ENCODE measurements around the gene KIAA1671. TPM values are rescaled to one million over a fixed set of nuclear protein-coding genes. Genes with fewer than 3 reads are reported as not detected.

The KIAA1671 gene
- total RNA-seq, 1 experiment from 2014 or later = 7.7 TPM

DNA sequence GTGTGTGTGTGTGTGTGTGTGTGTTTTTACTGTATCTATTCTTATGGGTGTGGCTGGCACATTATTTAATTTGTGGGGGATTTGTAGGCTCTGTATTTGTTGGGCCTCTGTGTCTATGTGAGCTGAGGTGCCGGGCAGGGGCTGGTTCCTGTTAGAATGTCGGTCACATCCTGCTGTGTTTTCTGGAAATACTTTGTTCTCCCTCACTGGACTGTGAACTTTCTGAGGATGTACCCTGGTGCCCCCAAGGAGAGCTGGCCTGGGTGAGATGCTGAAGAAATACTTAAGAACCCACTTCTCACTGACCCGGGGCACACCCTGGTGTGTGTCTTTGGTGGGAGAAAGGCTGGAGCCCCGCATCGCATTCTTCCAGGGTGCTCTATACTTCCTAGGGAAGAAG lies 28.6 kb downstream of the KIAA1671 start:
- no peak for DNase-seq (ENCODE audit: low read depth)

GRCh38 chr22:24981656-24982055 lies 29.1 kb downstream of the KIAA1671 start:
- no peak for DNase-seq (ENCODE audit: low read depth)

GRCh38 chr22:24982301-24983056 lies 30.0 kb downstream of the KIAA1671 start:
- DNase-seq (ENCODE audit: low read depth) = no peak

- no peak for DNase-seq (ENCODE audit: low read depth)
Measured at GRCh38 chr22:24983151-24983550, 30.6 kb downstream of the KIAA1671 start.

- DNase-seq (ENCODE audit: low read depth) = no peak
Measured at GRCh38 chr22:24984122-24984521, 31.6 kb downstream of the KIAA1671 start.

- DNase-seq (ENCODE audit: low read depth) = peak; percentile 97
Measured at GRCh38 chr22:24985826-24986214, 33.3 kb downstream of the KIAA1671 start.

GRCh38 chr22:24986816-24987215 lies 34.3 kb downstream of the KIAA1671 start:
- DNase-seq (ENCODE audit: low read depth) = no peak

DNA sequence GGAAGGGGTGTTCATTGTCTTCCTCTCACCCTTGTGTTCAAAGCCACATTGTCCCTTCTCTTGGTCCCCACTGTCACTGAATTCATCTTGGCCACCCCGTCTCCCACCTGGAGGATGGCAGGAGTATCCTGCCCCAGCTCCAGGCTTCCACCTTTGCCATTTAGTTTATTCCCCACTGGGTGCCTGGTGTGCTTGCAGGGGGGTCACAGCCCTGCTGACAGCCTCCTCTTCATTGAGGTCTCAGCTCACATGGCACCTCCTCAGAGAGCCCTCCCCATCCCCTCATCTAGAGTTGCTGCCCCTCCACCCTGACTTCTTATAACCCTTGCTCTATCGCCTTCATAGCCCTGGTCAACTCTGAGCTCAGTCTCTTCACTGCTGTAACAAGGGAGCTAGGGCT lies 36.6 kb downstream of the KIAA1671 start:
- DNase-seq (ENCODE audit: low read depth) = no peak

DNA sequence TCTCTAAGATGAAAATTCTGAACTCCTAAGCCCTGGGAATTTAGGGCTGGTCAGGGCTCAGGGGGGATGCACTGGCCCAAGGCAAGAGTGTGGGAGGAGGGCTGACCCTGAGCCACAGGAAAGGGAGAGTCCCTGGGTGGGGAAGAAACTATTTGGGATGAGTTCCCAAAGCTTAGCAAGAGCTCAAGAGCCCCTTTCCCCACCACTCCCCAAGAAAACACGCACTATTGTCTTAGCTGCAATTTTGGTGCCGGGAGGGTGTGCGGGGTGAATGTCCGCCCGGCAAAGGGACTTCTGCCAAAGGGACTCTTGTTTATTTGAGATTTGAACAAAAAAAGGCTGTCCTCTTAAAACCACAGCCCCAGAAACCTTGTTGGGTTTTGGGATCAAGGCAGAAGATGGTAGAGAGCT lies 37.0 kb downstream of the KIAA1671 start:
- peak; percentile 35 for DNase-seq (ENCODE audit: low read depth)

GRCh38 chr22:24990344-24990905 lies 37.9 kb downstream of the KIAA1671 start:
- no peak for DNase-seq (ENCODE audit: low read depth)

DNA sequence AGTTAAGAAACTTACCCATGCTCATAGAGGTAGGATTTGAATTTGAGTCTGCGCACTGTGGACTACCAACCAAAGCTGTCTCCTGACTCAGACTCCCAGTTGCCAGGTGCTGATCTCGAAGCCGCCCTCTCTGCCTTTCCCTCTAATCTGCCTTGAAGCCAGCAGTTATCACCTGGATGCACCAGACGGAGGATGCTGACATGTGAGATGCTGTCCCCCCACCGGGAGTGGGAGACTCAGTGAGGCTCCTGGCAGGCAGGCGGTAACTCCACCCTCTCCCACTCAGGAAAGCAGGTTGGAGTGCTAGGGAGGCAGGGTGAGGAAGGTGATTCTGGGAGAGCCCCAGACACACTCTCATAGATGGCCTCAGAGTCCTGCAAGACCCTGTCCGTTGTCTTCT lies 40.4 kb downstream of the KIAA1671 start:
- no peak for DNase-seq (ENCODE audit: low read depth)

DNA sequence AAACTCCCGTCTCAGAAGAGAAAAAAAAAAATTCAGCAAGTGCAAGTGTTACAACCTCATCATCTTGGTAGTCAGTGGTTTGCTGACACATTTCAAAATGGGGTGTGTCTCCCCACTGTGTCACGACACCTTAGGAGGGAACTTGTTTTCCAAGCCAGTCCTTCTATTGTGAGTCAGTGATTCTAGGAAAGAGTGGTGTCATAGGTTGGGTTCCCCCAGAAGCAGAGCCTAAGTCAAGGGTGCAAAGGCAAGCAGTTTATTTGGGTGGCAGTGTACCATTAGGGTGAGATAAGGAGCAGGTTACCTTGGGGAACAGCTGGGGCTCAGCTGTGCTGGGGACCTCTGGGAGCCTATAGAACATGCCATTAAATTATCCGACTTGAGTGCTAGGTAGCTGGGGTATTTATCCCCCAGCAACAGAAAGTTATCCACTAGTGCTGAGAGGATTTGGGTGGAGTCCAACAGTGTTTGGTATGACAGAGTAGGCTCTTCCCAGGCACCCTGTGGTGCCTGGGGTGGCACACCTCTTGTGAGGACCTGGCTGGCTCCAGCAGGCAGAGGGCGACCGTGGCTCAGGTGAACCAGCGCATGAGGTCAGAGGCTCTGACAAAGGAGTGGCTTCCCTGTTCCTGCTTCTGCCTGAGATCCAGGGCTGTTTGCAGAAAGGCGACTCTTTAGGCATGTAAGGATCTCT lies 41.7 kb downstream of the KIAA1671 start:
- peak; percentile 79 for DNase-seq (ENCODE audit: low read depth)

- DNase-seq (ENCODE audit: low read depth) = no peak
Measured at GRCh38 chr22:24995649-24996180, 43.2 kb downstream of the KIAA1671 start.

GRCh38 chr22:24996420-24996952 lies 44.0 kb downstream of the KIAA1671 start:
- DNase-seq (ENCODE audit: low read depth) = peak; percentile 94

- no peak for DNase-seq (ENCODE audit: low read depth)
Measured at GRCh38 chr22:24997023-24997422, 44.5 kb downstream of the KIAA1671 start.

DNA sequence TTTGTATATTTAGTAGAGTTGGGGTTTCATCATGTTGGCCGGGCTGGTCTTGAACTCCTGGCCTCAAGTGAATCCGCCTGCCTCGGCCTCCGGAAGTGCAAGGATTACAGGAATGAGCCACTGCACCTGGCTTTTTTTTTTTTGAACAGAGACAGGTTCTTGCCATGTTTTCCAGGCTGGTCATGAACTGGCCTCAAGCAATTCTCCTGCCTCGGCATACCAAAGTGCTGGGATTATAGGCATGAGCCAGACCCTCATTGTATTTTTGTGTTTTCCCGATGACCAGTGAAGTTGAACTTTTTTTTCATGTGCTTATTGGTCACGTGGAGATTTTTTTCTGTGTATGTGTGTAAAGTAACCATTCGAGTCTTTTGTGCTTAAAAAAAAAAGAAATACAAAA lies 48.2 kb downstream of the KIAA1671 start:
- DNase-seq (ENCODE audit: low read depth) = no peak

- peak; percentile 83 for DNase-seq (ENCODE audit: low read depth)
Measured at GRCh38 chr22:25002241-25002985, 49.9 kb downstream of the KIAA1671 start.

- DNase-seq (ENCODE audit: low read depth) = no peak
Measured at GRCh38 chr22:25006354-25006753, 53.8 kb downstream of the KIAA1671 start.

DNA sequence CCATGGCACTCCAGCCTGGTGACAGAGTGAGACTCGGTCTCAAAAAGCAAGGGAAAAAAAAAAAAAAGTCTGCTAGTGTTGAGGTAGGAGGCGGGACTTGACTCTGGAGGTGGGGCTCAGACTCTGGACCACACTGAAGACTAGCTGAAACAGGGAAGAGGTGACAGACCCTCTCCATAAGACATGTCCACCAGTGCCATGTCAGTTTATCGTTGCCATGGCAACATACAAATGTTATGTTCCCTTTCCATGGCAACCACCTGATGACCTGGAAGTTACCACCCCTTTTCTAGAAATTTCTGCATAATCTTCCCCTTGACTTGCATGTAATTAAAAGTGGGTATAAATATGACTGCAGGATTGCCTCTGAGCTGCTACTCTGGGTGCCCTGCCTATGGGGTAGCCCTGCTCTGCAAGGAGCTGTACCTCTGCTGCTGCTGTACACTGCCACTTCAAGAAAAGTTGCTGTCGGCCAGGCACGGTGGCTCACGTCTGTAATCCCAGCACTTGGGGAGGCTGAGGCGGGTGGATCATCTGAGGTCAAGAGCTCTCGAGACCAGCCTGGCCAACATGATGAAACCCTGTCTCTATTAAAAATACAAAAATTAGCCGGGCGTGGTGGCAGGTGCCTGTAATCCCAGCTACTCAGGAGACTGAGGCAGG lies 55.1 kb downstream of the KIAA1671 start:
- peak; percentile 44 for DNase-seq (ENCODE audit: low read depth)

DNA sequence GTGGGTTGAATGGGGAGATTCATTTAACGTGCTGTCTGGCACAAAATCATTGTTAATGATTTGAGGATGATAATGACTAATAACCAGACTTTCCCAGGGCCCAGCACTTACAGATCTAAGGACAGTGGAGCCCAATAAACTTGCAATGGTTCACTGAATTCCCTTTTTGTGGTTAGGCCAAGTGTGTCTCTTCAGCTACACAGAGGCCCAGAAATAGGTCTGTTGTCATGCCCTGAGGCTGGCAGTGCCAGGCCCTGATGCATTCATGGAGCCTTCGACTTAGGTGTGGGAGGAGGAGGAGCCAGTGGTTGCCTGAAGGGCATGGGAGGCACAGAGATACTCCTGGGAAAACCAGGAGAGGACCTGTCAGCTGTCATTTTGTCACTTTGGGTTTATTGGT lies 56.1 kb downstream of the KIAA1671 start:
- peak; percentile 93 for DNase-seq (ENCODE audit: low read depth)

GRCh38 chr22:25012741-25013143 lies 60.2 kb downstream of the KIAA1671 start:
- no peak for DNase-seq (ENCODE audit: low read depth)

Measured in RPMI7951 (cell line).